Activated naive CD8-positive, alpha-beta T cell treated with anti-CD3 and anti-CD28 coated beads, Interleukin-2, amount 50 U/mL, for 16 hours (primary cell): ENCODE measurements around the gene F13A1.

ENCODE experiments used
- DNase-seq: peaks from one replicate; pipeline ENCODE4 v3.0.0-alpha.2; 2020; ENCODE audit warnings: low read depth, low spot score

The F13A1 gene

GRCh38 chr6:6319952-6320811 lies at the start of gene F13A1:
Gene F13A1 (minus strand): TSS chr6:6320662. CDS start chr6:6318664, 1,998 bp downstream.
- DNase-seq: no peak

- DNase-seq: no peak
Measured at GRCh38 chr6:6368684-6369052, 48.2 kb upstream of the F13A1 start.

- DNase-seq: no peak
Measured at GRCh38 chr6:6368040-6368683, 47.7 kb upstream of the F13A1 start.

- no peak for DNase-seq
Measured at GRCh38 chr6:6366803-6367202, 46.3 kb upstream of the F13A1 start.

- no peak for DNase-seq
Measured at GRCh38 chr6:6365242-6365641, 44.8 kb upstream of the F13A1 start.

- DNase-seq: no peak
Measured at GRCh38 chr6:6362056-6362840, 41.8 kb upstream of the F13A1 start.

- DNase-seq: no peak
Measured at GRCh38 chr6:6357530-6357929, 37.1 kb upstream of the F13A1 start.

- DNase-seq: no peak
Measured at GRCh38 chr6:6357032-6357431, 36.6 kb upstream of the F13A1 start.

- no peak for DNase-seq
Measured at GRCh38 chr6:6352772-6353171, 32.3 kb upstream of the F13A1 start.

GRCh38 chr6:6351511-6352025 lies 31.1 kb upstream of the F13A1 start:
- no peak for DNase-seq

- no peak for DNase-seq
Measured at GRCh38 chr6:6350696-6351095, 30.2 kb upstream of the F13A1 start.

GRCh38 chr6:6348256-6348655 lies 27.8 kb upstream of the F13A1 start:
- no peak for DNase-seq

GRCh38 chr6:6346427-6347023 lies 26.1 kb upstream of the F13A1 start:
- DNase-seq: no peak

- no peak for DNase-seq
Measured at GRCh38 chr6:6333501-6333900, 13.0 kb upstream of the F13A1 start.

- DNase-seq: no peak
Measured at GRCh38 chr6:6332811-6333244, 12.4 kb upstream of the F13A1 start.

- no peak for DNase-seq
Measured at GRCh38 chr6:6331946-6332601, 11.6 kb upstream of the F13A1 start.

- DNase-seq: no peak
Measured at GRCh38 chr6:6331393-6331792, 10.9 kb upstream of the F13A1 start.

- DNase-seq: no peak
Measured at GRCh38 chr6:6330407-6330806, 9.9 kb upstream of the F13A1 start.

- DNase-seq: no peak
Measured at GRCh38 chr6:6328451-6328850, 8.0 kb upstream of the F13A1 start.

GRCh38 chr6:6323352-6323751 lies 2.9 kb upstream of the F13A1 start:
- no peak for DNase-seq

- no peak for DNase-seq
Measured at GRCh38 chr6:6320901-6321300, 439 bp upstream of the F13A1 start.
